VCaP (cell line): ENCODE results near the gene SCFD2.

Source experiments
- H3K27ac ChIP-seq: fragments of 450-650 bp; 2 replicates; pipeline ENCODE4 v1.5.1; 2017
- TF ChIP-seq, protein P1 (sequence below): fragments of 450-650 bp; conservative IDR thresholded peaks from 2 replicates; pipeline ENCODE4 v1.5.1; 2017; ENCODE audit warnings: mild to moderate bottlenecking, moderate library complexity

SCFD2 gene

DNA sequence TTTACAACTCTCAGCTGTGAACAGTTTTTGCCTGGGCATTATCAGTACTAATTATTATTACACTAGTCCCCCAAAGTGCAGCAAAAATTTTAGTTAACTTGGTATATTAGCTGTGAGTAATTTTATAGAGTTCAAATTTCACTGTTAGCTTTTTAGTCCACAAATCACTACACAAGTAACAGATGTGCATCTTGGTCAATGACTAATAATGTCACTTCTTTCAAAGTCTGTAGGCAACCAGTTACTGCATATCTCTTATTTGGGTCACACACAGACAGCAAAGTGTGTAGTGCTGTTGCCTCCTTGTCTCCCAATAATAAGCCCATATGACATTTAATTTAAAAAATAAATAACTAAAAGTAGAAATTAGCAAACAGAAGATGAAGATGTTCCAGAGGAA is 159.9 kb downstream of the SCFD2 start:
- TF ChIP-seq, protein P1, sequence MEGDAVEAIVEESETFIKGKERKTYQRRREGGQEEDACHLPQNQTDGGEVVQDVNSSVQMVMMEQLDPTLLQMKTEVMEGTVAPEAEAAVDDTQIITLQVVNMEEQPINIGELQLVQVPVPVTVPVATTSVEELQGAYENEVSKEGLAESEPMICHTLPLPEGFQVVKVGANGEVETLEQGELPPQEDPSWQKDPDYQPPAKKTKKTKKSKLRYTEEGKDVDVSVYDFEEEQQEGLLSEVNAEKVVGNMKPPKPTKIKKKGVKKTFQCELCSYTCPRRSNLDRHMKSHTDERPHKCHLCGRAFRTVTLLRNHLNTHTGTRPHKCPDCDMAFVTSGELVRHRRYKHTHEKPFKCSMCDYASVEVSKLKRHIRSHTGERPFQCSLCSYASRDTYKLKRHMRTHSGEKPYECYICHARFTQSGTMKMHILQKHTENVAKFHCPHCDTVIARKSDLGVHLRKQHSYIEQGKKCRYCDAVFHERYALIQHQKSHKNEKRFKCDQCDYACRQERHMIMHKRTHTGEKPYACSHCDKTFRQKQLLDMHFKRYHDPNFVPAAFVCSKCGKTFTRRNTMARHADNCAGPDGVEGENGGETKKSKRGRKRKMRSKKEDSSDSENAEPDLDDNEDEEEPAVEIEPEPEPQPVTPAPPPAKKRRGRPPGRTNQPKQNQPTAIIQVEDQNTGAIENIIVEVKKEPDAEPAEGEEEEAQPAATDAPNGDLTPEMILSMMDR, result no peak
- no peak overlapping the region for H3K27ac ChIP-seq

DNA sequence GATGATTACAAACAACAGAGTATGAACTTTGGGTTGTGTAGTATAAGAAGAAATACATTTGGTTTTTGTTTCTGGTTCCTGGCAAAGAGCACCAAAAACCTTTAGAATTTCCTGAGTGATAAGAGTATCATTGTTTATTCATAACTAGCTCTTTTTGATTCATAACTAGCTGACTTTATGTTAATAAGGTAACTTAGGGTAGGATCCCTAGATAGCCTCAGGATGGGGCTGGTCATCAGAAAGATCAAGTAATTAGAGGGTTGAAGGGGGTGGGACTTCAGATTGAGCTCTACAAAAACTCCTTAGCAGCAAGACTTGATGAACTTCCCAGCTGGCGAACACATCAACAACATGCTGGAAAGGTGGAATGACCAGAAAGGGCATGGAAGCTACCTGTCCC is 166.5 kb downstream of the SCFD2 start:
- TF ChIP-seq, protein P1, result no peak
- H3K27ac ChIP-seq, result no peak overlapping the region

DNA sequence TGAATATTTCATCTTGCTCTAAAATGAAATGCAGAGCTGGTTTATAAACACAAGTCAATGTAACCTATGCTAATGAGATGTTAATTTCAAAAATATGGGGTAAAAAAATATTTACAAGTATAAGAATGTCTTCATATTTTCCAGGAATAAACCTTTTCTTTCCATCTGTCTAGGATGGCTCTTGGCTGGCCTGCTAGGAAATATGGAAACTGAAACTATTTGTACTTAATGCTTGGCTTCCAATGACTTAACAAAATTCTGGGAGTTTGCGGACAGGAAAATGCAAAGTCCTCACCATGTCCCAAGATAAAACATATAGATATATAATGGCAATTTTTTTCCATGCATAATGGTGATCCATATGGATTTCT is 168.1 kb downstream of the SCFD2 start:
- H3K27ac ChIP-seq, result no peak overlapping the region

DNA sequence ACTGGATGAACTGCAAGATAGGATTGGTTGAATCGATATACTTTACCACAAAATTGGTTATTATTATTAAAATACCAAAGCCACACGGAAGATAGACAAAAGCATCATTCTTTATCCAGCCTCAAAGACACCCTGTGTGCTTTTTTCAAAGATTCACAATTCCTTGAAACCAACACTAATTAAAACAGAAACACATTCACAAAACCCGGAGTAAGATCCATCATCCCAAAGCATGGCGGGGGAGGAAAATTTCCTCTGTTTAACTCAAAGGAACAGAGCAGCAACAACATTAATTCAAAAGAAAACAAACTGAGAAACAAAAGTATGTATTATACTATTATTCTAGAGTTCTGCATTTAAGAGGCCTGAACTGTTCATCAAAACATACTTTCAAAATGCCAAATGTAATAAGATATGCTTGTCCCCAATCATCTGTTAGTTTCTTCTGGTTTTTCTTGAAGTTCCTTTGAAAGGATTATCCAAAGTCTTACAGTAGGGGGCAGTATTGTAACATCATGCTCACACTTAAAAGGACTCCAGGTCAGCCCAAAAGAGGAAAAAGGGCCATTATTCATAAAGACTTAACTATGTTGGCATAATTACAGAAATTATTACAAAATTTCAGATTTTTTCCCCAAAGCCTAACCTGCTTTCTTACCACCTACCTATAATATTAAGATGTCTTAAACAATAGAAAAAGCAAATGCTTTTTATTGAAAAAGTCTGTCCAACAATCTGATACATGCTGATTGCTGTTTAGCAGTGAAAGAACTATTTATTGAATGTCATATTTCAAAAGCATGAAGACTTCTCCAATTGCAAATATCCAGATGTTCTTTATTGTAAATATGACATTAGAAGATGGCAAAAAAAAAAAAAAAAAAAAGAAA is 168.7 kb downstream of the SCFD2 start:
- TF ChIP-seq, protein P1, result peak; percentile 88
- H3K27ac ChIP-seq, result no peak overlapping the region

More for the DNA sequence above, 168.1 kb downstream of the SCFD2 start:
- TF ChIP-seq, protein P1, result no peak

DNA sequence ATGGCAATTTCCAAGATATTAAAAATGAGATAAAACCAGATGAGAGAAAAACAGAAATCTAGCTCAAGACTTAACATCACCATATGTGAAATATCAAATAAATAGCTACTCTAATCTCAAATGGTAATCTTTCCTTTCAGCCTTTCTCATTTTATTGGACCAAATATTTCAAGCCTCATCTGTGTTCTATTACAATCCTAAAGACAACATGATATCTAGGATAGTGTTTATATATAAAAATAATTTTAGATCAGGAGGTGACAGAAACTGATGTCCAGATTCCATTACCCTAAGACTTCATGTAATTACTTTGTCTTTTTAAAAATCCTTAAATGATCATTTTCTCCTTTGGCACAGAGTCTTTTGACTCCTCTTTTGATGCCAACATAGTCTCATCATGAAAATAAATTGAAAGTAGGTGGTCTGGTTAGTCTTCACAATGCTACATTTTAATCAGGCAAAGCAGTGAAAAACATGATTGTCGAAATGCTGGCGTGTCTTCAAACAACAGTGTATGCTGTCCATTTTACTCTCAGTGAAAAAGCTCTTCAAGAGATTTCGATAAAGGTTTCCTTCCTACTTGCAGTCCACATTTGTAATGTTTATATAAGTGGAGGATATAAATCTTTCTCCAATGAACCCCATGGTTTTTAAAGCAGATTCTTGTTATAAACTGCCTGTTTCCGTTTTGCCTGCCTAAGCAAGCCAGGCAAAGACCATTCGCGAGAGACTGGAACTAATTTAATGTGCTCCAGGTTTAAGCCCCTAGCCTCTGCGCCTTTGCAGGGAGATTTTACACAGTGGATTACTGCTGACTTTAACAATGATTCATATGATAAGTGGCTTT is 169.8 kb downstream of the SCFD2 start:
- TF ChIP-seq, protein P1, result no peak
- H3K27ac ChIP-seq, result no peak overlapping the region

DNA sequence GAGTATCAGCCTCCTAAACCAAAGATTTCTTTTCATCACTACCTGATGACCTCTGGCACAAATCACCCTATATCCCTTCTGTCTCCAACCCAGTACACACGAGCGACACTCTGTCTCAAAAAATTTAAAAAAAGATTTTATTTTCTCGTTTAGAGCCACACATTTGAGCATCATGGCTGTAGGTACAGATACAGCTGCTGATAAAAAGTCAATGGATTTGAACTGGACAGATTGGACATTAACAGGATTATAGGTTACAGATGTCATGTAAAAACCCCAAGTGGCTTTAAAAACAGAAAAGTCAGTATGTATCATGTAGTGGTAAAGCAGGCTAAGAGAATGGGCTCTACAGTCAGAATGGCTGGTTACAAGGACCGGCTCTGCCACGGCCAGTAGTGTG is 171.1 kb downstream of the SCFD2 start:
- TF ChIP-seq, protein P1, result no peak
- no peak overlapping the region for H3K27ac ChIP-seq

DNA sequence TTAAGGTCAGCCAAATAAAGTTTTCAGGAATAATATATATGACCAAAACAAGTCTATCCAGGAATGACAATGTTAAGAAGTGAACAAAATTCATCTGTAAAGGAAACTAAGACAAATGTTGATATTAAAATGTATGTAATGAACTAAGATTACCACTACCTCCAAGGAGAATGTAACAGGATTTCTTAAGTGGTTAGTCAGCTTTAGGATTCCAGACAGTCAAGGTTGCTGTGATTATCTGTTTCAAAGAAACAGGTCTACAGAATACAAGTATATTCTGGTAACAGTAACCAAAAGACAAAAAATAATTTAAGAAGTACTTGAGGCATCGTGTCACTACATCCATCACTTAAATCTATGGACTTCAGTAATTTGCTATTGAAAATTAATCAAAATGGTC is 172.8 kb downstream of the SCFD2 start:
- H3K27ac ChIP-seq, result no peak overlapping the region
- TF ChIP-seq, protein P1, result no peak
